GM12878 (cell line): ENCODE data around the gene ZNF878. TPM values are rescaled to one million over a fixed set of nuclear protein-coding genes. Genes with fewer than 3 reads are reported as not detected.

ENCODE experiments used
- BHLHE40 ChIP-seq, 2 experiments: fragments of 450-650 bp in 1 of 2; IDR thresholded peaks; 2 replicates each; pipeline ENCODE4 v1.6.1; 2011 to 2017; ENCODE audit warnings: low read depth in 2 of 2, borderline replicate concordance in 1 of 2, improper control_type of control experiment in 1 of 2, low read length in 1 of 2, mild to moderate bottlenecking in 1 of 2
- CEBPB ChIP-seq, 2 experiments: fragments of 150-350 bp in 1 of 2; IDR thresholded peaks; 2 replicates each; pipeline ENCODE4 v1.6.1; 2012 to 2014; ENCODE audit warnings: low read depth in 2 of 2, low read length in 2 of 2, borderline replicate concordance in 1 of 2, inconsistent platforms in 1 of 2
- CHD1 ChIP-seq: IDR thresholded peaks from 2 replicates; pipeline ENCODE4 v1.6.1; 2012; ENCODE audit warnings: low read depth, low read length, improper control_type of control experiment
- CTCF ChIP-seq, 3 experiments: IDR thresholded peaks in 2 of 3; conservative IDR thresholded peaks in 1 of 3; 2 replicates each; pipeline ENCODE4 v1.5.1; 2011; ENCODE audit warnings: low read depth in 3 of 3, low read length in 3 of 3, mild to moderate bottlenecking in 3 of 3, control low read depth in 2 of 3, moderate library complexity in 2 of 3, inconsistent platforms in 1 of 3, mixed read lengths in 1 of 3; ENCODE audit not compliant: control insufficient read depth in 2 of 3, insufficient read depth in 1 of 3; ENCODE audit errors: extremely low read depth in 1 of 3
- EP300 ChIP-seq, 2 experiments: fragments of 150-350 bp in 1 of 2; IDR thresholded peaks; 2 replicates each; pipeline ENCODE4 v1.6.1; 2011 to 2012; ENCODE audit warnings: low read depth in 2 of 2, low read length in 2 of 2, borderline replicate concordance in 1 of 2, improper control_type of control experiment in 1 of 2, inconsistent platforms in 1 of 2; ENCODE audit not compliant: control insufficient read depth in 1 of 2
- EZH2 ChIP-seq: IDR thresholded peaks from 2 replicates; pipeline ENCODE4 v1.6.1; 2012; ENCODE audit warnings: low read depth, mild to moderate bottlenecking, control low read depth, inconsistent platforms, low read length, borderline replicate concordance; ENCODE audit not compliant: control insufficient read depth
- MTA2 ChIP-seq: fragments of 450-650 bp; IDR thresholded peaks from 2 replicates; pipeline ENCODE4 v1.6.1; 2016; ENCODE audit warnings: low read depth, mild to moderate bottlenecking, moderate library complexity
- MXI1 ChIP-seq: fragments of 150-350 bp; IDR thresholded peaks from 2 replicates; pipeline ENCODE4 v1.6.1; 2011; ENCODE audit warnings: low read depth, mild to moderate bottlenecking, inconsistent platforms, low read length, improper control_type of control experiment
- NR2C2 ChIP-seq: IDR thresholded peaks from 2 replicates; pipeline ENCODE4 v1.6.1; 2011; ENCODE audit warnings: borderline replicate concordance, low read depth; ENCODE audit not compliant: control insufficient read depth, insufficient read length
- POU2F2 ChIP-seq: IDR thresholded peaks from 3 replicates; pipeline ENCODE4 v1.6.1; 2011; ENCODE audit warnings: low read depth, mild to moderate bottlenecking, low read length, borderline replicate concordance
- SMARCA5 ChIP-seq: fragments of 450-650 bp; IDR thresholded peaks from 2 replicates; pipeline ENCODE4 v1.6.1; 2017; ENCODE audit warnings: mild to moderate bottlenecking
- TAF1 ChIP-seq: IDR thresholded peaks from 2 replicates; pipeline ENCODE4 v1.6.1; 2011; ENCODE audit warnings: mild to moderate bottlenecking, low read depth, low read length, borderline replicate concordance
- ZBTB11 ChIP-seq: fragments of 450-650 bp; formaldehyde crosslinking; IDR thresholded peaks from 2 replicates; pipeline ENCODE4 v1.5.0; 2022; ENCODE audit warnings: mild to moderate bottlenecking, missing genetic modification characterization
- ZNF24 ChIP-seq: fragments of 450-650 bp; IDR thresholded peaks from 2 replicates; pipeline ENCODE4 v1.6.1; 2017; ENCODE audit warnings: antibody characterized with exemption, mild to moderate bottlenecking
- ZNF592 ChIP-seq: fragments of 450-650 bp; IDR thresholded peaks from 2 replicates; pipeline ENCODE4 v1.6.1; 2017; ENCODE audit warnings: mild to moderate bottlenecking, moderate library complexity
- polyA plus RNA-seq, 11 experiments: library from polyadenylated mRNA; depleted of rRNA in 4 of 11; unstranded in 6 of 11; stranded (reverse) in 5 of 11; fragments of >200 nt; fragmentation: Nextera tagmentation in 4 of 11; fragmentation: Illumina TruSeq in 1 of 11; extraction: Ambion mirVana in 4 of 11; extraction: Trizol in 1 of 11; gene quantifications; 1 replicate in 1 of 11; 2 replicates in 10 of 11; pipeline versions ENCODE4 v1.2.1 to v1.2.3, GENCODE V29; 2011 to 2016; ENCODE audit warnings: inconsistent platforms in 2 of 11, missing spikeins in 2 of 11, low read depth in 1 of 11
- total RNA-seq, 4 experiments: library from RNA; depleted of rRNA in 3 of 4; stranded (reverse); fragments of >200 nt in 3 of 4; fragmentation: Illumina TruSeq in 1 of 4; extraction: Trizol in 1 of 4; gene quantifications; 2 replicates each; pipeline versions ENCODE4 v1.2.1 to v1.2.3, GENCODE V29; 2013 to 2021

ZNF878 gene
- total and polyA plus RNA-seq, 10 of the 15 experiments (the other 5 are each of a cell fraction or from before 2014, with no cell fraction given) = 0.24 to 1.3 (median 0.71) TPM

- peak; percentile 12 to 26 (median 18); a peak in 3 of 6 replicates for TF ChIP-seq CTCF (IDR thresholded peaks at IDR 0.05 in 2 of 3, conservative IDR thresholded peaks at IDR 0.05 in 1 of 3; ENCODE audit: control insufficient read depth in 2 of 3, extremely low read depth in 1 of 3, insufficient read depth in 1 of 3, low read depth in 3 of 3, low read length in 3 of 3)
- no peak for TF ChIP-seq CEBPB (IDR thresholded peaks at IDR 0.05; ENCODE audit: borderline replicate concordance in 1 of 2, low read depth in 2 of 2, low read length in 2 of 2)
- TF ChIP-seq SMARCA5 = peak; percentile 74; the same call in 1 of the 2 replicates
- no peak for TF ChIP-seq EZH2
- TF ChIP-seq ZNF592 = no peak
- TF ChIP-seq ZBTB11 = no peak
- TF ChIP-seq TAF1 = peak; percentile 95
- peak; percentile 29 to 45; a peak in 1 of 4 replicates for TF ChIP-seq BHLHE40 (IDR thresholded peaks at IDR 0.05; ENCODE audit: borderline replicate concordance in 1 of 2, low read depth in 2 of 2, low read length in 1 of 2)
- TF ChIP-seq MXI1 = peak; percentile 37; the same call in 1 of the 2 replicates
- TF ChIP-seq NR2C2 = no peak
- no peak for TF ChIP-seq MTA2
- TF ChIP-seq ZNF24 = no peak
- no peak for TF ChIP-seq CHD1
- no peak for TF ChIP-seq EP300 (IDR thresholded peaks at IDR 0.05; ENCODE audit: borderline replicate concordance in 1 of 2, control insufficient read depth in 1 of 2, low read depth in 2 of 2, low read length in 2 of 2)
- TF ChIP-seq POU2F2 = peak; percentile 76; the same call in 1 of the 3 replicates
These were observed at the start of gene ZNF878 (continued) for GRCh38 chr19:12052497-12053169.
